Mesendoderm (in vitro differentiated cells): ENCODE results near the gene SH2D3A.
"Not testable (repeated sequence)": the region's sequence is repeated elsewhere in the genome, so short reads cannot be mapped to it uniquely, and the experiment has no call there.

ENCODE experiments used
- DNase-seq: peaks from one replicate; pipeline ENCODE4 v3.0.0; 2013
- H2AK5ac ChIP-seq: 2 replicates; pipeline ENCODE4 v1.6.1; 2013; ENCODE audit warnings: low read length, inconsistent platforms
- H2BK120ac ChIP-seq: 2 replicates; pipeline ENCODE4 v1.6.1; 2013; ENCODE audit warnings: low read depth, mild to moderate bottlenecking, low read length, moderate library complexity, mixed read lengths
- H2BK15ac ChIP-seq: replicated peaks from 2 replicates; pipeline ENCODE4 v1.6.1; 2013; ENCODE audit warnings: low read depth, mild to moderate bottlenecking, moderate library complexity
- H2BK5ac ChIP-seq: 2 replicates; pipeline ENCODE4 v1.6.1; 2013; ENCODE audit warnings: low read length, inconsistent platforms
- H3K18ac ChIP-seq: 2 replicates; pipeline ENCODE4 v1.6.1; 2013; ENCODE audit warnings: mild to moderate bottlenecking, low read length, mixed read lengths
- H3K23ac ChIP-seq: one replicate; pipeline ENCODE4 v1.6.1; 2013; ENCODE audit warnings: low read length
- H3K27ac ChIP-seq: 2 replicates; pipeline ENCODE4 v1.5.1; 2013; ENCODE audit warnings: low read depth, mild to moderate bottlenecking, inconsistent platforms, low read length, moderate library complexity
- H3K27me3 ChIP-seq: 2 replicates; pipeline ENCODE4 v1.6.1; 2013; ENCODE audit warnings: low read length, control low read depth, mild to moderate bottlenecking, inconsistent platforms; ENCODE audit not compliant: insufficient read depth, poor library complexity
- H3K36me3 ChIP-seq: 2 replicates; pipeline ENCODE4 v1.6.1; 2013; ENCODE audit warnings: low read length, inconsistent platforms; ENCODE audit not compliant: control insufficient read depth, insufficient read depth
- H3K4ac ChIP-seq: one replicate; pipeline ENCODE4 v1.6.1; 2013; ENCODE audit warnings: low read depth, mild to moderate bottlenecking, low read length, moderate library complexity
- H3K4me1 ChIP-seq: 2 replicates; pipeline ENCODE4 v1.6.1; 2013; ENCODE audit warnings: low read depth, low read length, inconsistent platforms; ENCODE audit not compliant: control insufficient read depth
- H3K4me2 ChIP-seq: 2 replicates; pipeline ENCODE4 v1.6.1; 2013; ENCODE audit warnings: low read length
- H3K4me3 ChIP-seq: 2 replicates; pipeline ENCODE4 v1.5.1; 2013; ENCODE audit warnings: mild to moderate bottlenecking, low read length
- H3K56ac ChIP-seq: one replicate; pipeline ENCODE4 v1.6.1; 2013; ENCODE audit warnings: low read length
- H3K79me1 ChIP-seq: 2 replicates; pipeline ENCODE4 v1.6.1; 2013; ENCODE audit warnings: low read length, inconsistent platforms
- H3K79me2 ChIP-seq: 2 replicates; pipeline ENCODE4 v1.6.1; 2013; ENCODE audit warnings: mild to moderate bottlenecking, low read length; ENCODE audit not compliant: control insufficient read depth, insufficient read depth
- H3K9ac ChIP-seq: 2 replicates; pipeline ENCODE4 v1.6.1; 2013; ENCODE audit warnings: low read length, inconsistent platforms
- H4K5ac ChIP-seq: one replicate; pipeline ENCODE4 v1.6.1; 2013; ENCODE audit warnings: low read length
- H4K8ac ChIP-seq: one replicate; pipeline ENCODE4 v1.6.1; 2013; ENCODE audit warnings: low read depth, mild to moderate bottlenecking, control low read depth, low read length, moderate library complexity
- WGBS: extraction: QIAGEN DNeasy Blood & Tissue Kit; methylation state at CpG from one replicate; pipeline ENCODE4 v1.1.7; 2013; ENCODE audit warnings: low lambda C conversion rate, missing lambda C conversion rate; ENCODE audit not compliant: insufficient coverage; ENCODE audit errors: extremely low coverage; 5-methylcytosine and 5-hydroxymethylcytosine counted together

Gene SH2D3A

GRCh38 chr19:6801485-6802086 lies 34.4 kb upstream of the SH2D3A start:
- Histone ChIP-seq H3K79me2 (no peaks in the 10 kb centered on the region), H3K4me3 (no peak overlapping the region), H3K27ac (no peak overlapping the region), H4K8ac (no peak overlapping the region), H3K4me2 (no peak overlapping the region), H2AK5ac (no peak overlapping the region), H3K4ac (peak overlapping the region; percentile 48), H3K27me3 (no peaks in the 10 kb centered on the region), H3K79me1 (no peaks in the 10 kb centered on the region), H2BK15ac (no peak overlapping the region), H3K56ac (peak overlapping the region; percentile 51), H3K23ac (no peak overlapping the region), H3K36me3 (no peaks in the 10 kb centered on the region), H3K9ac (peak overlapping the region; percentile 8), H2BK120ac (no peak overlapping the region), H3K4me1 (peaks cover 2% of the 10 kb centered on the region), H4K5ac (no peak overlapping the region), H3K18ac (peak overlapping the region; percentile 19), H2BK5ac (peak overlapping the region; percentile 43)
- DNase-seq, result peak; percentile 62
- WGBS, result no CpG with 5 or more reads among the region's 19 CpGs

DNA sequence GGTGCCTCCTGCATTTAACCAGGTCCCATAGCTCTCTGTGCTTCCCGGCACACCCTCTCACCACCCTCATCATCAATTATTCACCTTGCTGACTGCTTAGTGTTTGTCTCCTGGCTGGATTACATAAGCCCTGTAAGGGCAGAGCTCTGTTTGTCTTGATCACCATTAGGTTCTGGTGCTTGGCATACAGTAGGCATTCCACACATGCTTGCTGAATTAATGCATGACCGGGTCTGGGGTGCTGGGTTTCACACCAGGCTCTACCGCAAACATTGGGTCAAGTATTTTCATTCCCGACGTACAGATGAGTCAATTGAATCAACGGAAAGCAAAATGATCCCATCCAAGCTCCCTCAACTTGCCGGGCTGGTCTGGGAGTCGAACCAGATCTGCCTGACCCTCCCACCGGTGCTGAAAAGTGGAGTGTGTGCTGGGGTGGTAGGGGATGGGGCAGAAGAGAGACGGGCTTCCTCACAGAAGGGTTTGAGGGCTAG lies 33.8 kb upstream of the SH2D3A start:
- Histone ChIP-seq H3K4me1 (peaks cover 2% of the 10 kb centered on the region), H2AK5ac (no peak overlapping the region), H3K79me1 (no peaks in the 10 kb centered on the region), H3K79me2 (no peaks in the 10 kb centered on the region), H3K27me3 (no peaks in the 10 kb centered on the region), H3K56ac (peak overlapping the region; percentile 51), H3K4me2 (no peak overlapping the region), H2BK5ac (peak overlapping the region; percentile 43), H4K5ac (no peak overlapping the region), H4K8ac (no peak overlapping the region), H2BK120ac (no peak overlapping the region), H3K4me3 (no peak overlapping the region), H3K18ac (peak overlapping the region; percentile 19), H3K27ac (no peak overlapping the region), H3K23ac (no peak overlapping the region), H3K36me3 (no peaks in the 10 kb centered on the region), H3K4ac (peak overlapping the region; percentile 48), H2BK15ac (no peak overlapping the region), H3K9ac (peak overlapping the region; percentile 8)
- no CpG with 5 or more reads among the region's 10 CpGs for WGBS
- peak; percentile 42 for DNase-seq

DNA sequence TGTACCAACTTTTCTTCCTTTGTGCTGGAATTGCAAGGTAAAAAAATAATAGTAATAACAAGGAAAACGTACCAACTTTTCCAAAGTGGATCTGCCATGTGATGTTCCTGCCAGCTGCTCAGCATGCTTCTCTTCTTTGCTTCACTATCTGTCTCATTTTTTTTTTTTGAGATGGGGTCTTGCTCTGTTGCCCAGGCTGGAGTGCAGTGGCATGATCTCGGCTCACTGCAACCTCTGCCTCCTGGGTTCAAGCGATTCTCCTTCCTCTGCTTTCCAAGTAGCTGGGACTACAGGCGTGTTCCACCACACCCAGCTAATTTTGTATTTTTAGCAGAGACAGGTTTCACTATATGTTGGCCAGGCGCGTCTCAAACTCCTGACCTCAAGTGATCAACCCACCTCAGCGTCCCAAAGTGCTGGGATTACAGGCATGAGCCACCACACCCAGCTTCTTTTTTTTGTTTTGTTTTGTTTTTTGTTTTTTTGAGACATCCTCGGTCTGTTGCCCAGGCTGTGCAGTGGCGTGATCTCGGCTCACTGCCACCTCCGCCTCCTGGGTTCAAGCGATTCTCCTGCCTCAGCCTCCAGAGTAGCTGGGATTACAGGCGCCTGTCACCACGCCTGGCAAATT lies 33.0 kb upstream of the SH2D3A start:
- H2BK5ac ChIP-seq, H3K23ac ChIP-seq, H3K4me2 ChIP-seq, H3K18ac ChIP-seq, H4K5ac ChIP-seq, H3K9ac ChIP-seq, H2BK15ac ChIP-seq, H2AK5ac ChIP-seq, H3K4me3 ChIP-seq, H3K79me1 ChIP-seq, H3K4me1 ChIP-seq, H4K8ac ChIP-seq, H3K4ac ChIP-seq, H3K56ac ChIP-seq, H3K79me2 ChIP-seq, H3K36me3 ChIP-seq, H3K27me3 ChIP-seq, DNase-seq, H3K27ac ChIP-seq, H2BK120ac ChIP-seq: not testable (repeated sequence)
- no CpG with 5 or more reads among the region's 14 CpGs for WGBS

DNA sequence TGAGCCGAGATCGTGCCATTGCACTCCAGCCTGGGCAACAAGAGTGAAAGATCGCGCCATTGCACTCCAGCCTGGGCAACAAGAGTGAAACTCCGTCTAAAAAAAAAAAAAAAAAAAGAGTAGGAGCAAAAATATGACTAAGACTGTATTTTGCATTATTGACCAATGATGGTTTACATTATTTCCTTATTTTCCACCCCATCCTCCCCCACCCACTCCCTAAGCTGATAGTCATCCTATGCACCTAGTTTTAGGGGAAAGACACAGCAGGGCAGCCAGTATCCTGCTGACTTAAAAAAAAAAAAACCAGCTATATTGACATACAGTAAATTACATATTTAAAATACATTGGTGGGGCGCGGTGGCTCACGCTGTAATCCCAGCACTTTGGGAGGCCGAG lies 30.4 kb upstream of the SH2D3A start:
- no peak overlapping the region for H2BK120ac ChIP-seq
- no peak overlapping the region for H3K4me2 ChIP-seq
- H4K8ac ChIP-seq, result no peak overlapping the region
- H3K79me1 ChIP-seq, result no peaks in the 10 kb centered on the region
- H3K18ac ChIP-seq, result no peak overlapping the region
- WGBS, result no CpG with 5 or more reads among the region's 9 CpGs
- H2AK5ac ChIP-seq, result no peak overlapping the region
- no peaks in the 10 kb centered on the region for H3K79me2 ChIP-seq
- no peak overlapping the region for H3K9ac ChIP-seq
- no peaks in the 10 kb centered on the region for H3K36me3 ChIP-seq
- no peak overlapping the region for H3K27ac ChIP-seq
- no peak overlapping the region for H4K5ac ChIP-seq
- no peak overlapping the region for H3K56ac ChIP-seq
- no peak overlapping the region for H3K4me3 ChIP-seq
- H3K4ac ChIP-seq, result no peak overlapping the region
- no peaks in the 10 kb centered on the region for H3K27me3 ChIP-seq
- H3K4me1 ChIP-seq, result peaks cover 2% of the 10 kb centered on the region
- no peak overlapping the region for H2BK5ac ChIP-seq
- H2BK15ac ChIP-seq, result no peak overlapping the region
- H3K23ac ChIP-seq, result no peak overlapping the region
- no peak for DNase-seq

DNA sequence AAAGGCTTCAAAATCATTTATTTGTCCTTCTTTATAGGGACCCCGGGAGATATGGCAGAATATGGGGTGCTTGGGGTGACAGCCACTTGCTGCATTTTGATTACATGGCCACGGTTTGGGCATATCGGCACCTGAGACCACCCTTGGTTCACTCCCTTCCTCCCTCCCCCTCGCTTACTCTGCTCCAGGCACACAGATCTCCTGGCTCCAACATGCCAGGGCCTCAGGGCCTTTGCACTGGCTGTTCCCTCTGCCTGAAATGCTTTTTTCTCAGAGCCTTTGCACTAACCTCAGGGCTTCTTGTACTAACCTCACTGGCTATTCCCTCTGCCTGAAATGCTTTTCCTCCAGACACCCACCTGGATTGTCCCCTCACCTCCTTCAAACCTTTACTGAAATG lies 29.0 kb upstream of the SH2D3A start:
- no peak overlapping the region for H3K56ac ChIP-seq
- DNase-seq, result no peak
- no peak overlapping the region for H3K23ac ChIP-seq
- H2BK15ac ChIP-seq, result no peak overlapping the region
- no peaks in the 10 kb centered on the region for H3K36me3 ChIP-seq
- H2BK5ac ChIP-seq, result no peak overlapping the region
- H2BK120ac ChIP-seq, result no peak overlapping the region
- no peak overlapping the region for H2AK5ac ChIP-seq
- H3K4me3 ChIP-seq, result no peak overlapping the region
- peaks cover 2% of the 10 kb centered on the region for H3K4me1 ChIP-seq
- no CpG with 5 or more reads among the region's 4 CpGs for WGBS
- no peak overlapping the region for H3K9ac ChIP-seq
- H3K4ac ChIP-seq, result no peak overlapping the region
- H4K8ac ChIP-seq, result no peak overlapping the region
- H3K18ac ChIP-seq, result no peak overlapping the region
- no peak overlapping the region for H4K5ac ChIP-seq
- no peaks in the 10 kb centered on the region for H3K27me3 ChIP-seq
- no peak overlapping the region for H3K27ac ChIP-seq
- H3K79me1 ChIP-seq, result no peaks in the 10 kb centered on the region
- H3K4me2 ChIP-seq, result no peak overlapping the region
- H3K79me2 ChIP-seq, result no peaks in the 10 kb centered on the region
